ENCODE measurements around the gene TPRX2. TPM values are rescaled to one million over a fixed set of nuclear protein-coding genes. Genes with fewer than 3 reads are reported as not detected.
"Not testable (repeated sequence)": the region's sequence is repeated elsewhere in the genome, so short reads cannot be mapped to it uniquely, and the experiment has no call there.

TPRX2 gene, protein sequence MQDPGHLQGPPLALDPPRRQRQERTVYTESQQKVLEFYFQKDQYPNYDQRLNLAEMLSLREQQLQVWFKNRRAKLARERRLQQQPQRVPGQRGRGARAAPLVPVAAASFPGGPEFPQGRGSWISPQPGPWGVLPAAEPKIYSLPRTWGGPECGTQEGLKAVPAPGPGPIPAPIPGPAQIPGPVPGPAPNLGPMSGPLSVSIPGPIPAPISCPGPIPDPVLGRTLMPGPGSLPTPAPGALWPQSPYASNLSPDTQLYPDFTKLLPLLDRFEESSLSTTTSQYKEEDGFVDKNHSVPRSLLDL
- not detected in 2 replicates for total RNA-seq (2014; rRNA removed; shearing (Covaris generic))
- polyA plus RNA-seq (2015; cell fraction: cytosol; rRNA removed) = not detected in 2 replicates
- not detected in 2 replicates for polyA plus RNA-seq (2015; cell fraction: nucleus; rRNA removed)

GRCh38 chr19:47858646-47859285 is at the start of gene TPRX2:
Gene TPRX2 (plus strand): TSS chr19:47859235. CDS start chr19:47859247, 12 bp downstream.
- in situ Hi-C loops (cut with HindIII; ENCODE audit: low pct_unique_long_range_greater_than_20kb, low sequenced_read_pairs); DNase-seq (ENCODE audit: low read depth, low spot score): not testable (repeated sequence)

- in situ Hi-C loops (cut with HindIII; ENCODE audit: low pct_unique_long_range_greater_than_20kb, low sequenced_read_pairs) = no loop called here
- peak; percentile 85 for DNase-seq (ENCODE audit: low read depth, low spot score)
These were observed 45.6 kb upstream of the TPRX2 start for GRCh38 chr19:47813304-47813994.

DNA sequence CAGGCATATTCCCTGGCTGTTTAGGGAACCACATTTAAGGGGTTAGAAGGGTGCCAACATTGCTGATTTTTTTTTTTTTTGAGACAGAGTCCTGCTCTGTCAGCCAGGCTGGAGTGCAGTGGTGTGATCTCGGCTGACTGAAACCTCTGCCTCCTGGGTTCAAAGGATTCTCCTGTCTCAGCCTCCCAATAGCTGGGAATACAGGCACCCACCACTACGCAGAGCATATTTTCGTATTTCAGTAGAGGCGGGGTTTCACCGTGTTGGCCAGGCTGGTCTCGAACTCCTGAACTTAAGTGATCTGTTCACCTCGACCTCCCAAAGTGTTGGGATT is 45.1 kb upstream of the TPRX2 start:
- DNase-seq (ENCODE audit: low read depth, low spot score) = no peak
- in situ Hi-C loops (cut with HindIII; ENCODE audit: low pct_unique_long_range_greater_than_20kb, low sequenced_read_pairs) = no loop called here

DNA sequence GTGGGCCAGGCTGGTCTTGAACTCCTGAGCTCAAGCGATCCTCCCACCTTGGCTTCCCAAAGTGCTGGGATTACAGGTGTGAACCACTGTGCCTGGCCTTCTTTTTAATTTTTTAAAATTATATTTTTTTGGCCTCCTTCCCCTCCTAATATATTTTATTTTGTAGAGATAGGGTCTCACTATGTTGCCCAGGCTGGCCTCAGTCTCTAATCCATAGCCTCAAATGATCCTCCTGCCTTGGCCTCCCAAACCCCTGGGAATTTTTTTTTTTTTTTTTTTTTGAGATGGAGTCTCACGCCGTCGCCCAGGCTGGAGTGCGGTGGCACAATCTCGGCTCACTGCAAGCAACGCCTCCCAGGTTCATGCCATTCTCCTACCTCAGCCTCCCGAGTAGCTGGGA is 42.8 kb upstream of the TPRX2 start:
- DNase-seq (ENCODE audit: low read depth, low spot score); in situ Hi-C loops (cut with HindIII; ENCODE audit: low pct_unique_long_range_greater_than_20kb, low sequenced_read_pairs): not testable (repeated sequence)

DNA sequence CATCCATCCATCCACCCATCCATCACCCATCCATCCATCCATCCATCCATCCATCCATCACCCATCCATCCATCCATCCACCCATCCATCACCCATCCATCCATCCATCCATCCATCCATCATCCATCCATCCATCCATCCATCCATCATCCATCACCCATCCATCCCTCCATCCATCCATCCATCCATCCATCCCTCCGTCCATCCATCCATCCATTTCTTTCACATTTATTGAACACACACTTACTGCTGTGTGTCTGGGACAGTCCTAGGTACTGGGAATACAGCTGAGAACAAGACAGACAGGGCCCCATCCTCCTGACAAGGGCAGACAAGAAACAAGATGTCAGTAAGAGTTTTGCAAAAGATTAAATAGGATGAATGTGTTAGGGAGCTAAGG is 40.8 kb upstream of the TPRX2 start:
- in situ Hi-C loops (cut with HindIII; ENCODE audit: low pct_unique_long_range_greater_than_20kb, low sequenced_read_pairs); DNase-seq (ENCODE audit: low read depth, low spot score): not testable (repeated sequence)

GRCh38 chr19:47819858-47820257 is 39.2 kb upstream of the TPRX2 start:
- DNase-seq (ENCODE audit: low read depth, low spot score) = peak; percentile 6
- in situ Hi-C loops (cut with HindIII; ENCODE audit: low pct_unique_long_range_greater_than_20kb, low sequenced_read_pairs) = no loop called here

DNA sequence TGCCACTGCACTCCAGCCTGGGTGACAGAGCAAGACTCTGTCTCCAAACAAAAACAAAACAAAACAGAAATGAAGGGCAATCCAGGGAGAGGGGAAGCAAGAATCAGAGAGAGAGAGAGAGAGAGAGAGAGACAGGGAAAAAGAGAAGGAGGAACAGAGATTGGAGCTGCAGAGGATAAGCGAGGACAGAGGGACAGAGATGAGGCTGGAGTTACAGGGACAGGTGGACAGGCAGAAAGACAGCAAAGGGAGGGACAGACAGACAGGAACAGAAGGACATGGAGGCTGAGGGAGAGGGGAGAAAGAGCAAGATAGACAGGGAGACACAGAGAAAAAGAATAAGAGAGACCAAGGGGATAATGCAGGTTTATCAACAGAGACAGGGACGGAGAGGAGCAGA is 38.6 kb upstream of the TPRX2 start:
- in situ Hi-C loops (cut with HindIII; ENCODE audit: low pct_unique_long_range_greater_than_20kb, low sequenced_read_pairs) = no loop called here

DNA sequence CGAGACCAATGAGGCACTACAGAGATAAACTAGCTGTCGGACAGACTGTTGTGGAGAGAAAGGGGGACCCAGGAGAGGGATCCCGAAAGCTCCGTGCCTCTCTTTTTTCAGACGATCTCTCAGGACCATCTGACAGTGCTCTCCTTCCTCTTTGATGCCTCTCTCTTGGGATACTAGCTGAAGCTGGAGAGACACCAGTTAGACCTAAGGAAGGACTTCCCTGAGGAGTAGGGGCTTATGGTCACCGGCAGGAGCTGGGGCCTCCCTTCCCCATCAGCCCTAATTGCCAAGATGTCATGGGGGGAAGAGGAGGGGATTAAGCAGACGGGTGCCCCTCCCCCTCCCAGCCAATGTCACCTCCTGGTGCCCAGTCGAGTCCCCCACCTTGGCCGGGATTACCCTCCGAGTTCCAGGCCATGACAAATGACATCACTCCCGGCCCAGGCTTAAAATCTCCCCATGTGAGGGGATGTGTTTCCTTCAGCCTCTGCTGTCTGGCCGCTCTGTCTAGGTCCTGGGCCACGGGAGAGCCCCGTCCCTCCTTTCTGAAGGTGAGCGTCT is 37.5 kb upstream of the TPRX2 start, which contains the start of gene CRX:
TSS of gene CRX (plus strand) at position 478 of the 561 bp plus-strand sequence. CDS start 12,507 bp downstream, outside the sequence.
- in situ Hi-C loops (cut with HindIII; ENCODE audit: low pct_unique_long_range_greater_than_20kb, low sequenced_read_pairs) = no loop called here
- DNase-seq (ENCODE audit: low read depth, low spot score) = no peak

More for the DNA sequence above, 38.6 kb upstream of the TPRX2 start:
- no peak for DNase-seq (ENCODE audit: low read depth, low spot score)

- in situ Hi-C loops (cut with HindIII; ENCODE audit: low pct_unique_long_range_greater_than_20kb, low sequenced_read_pairs) = no loop called here
- no peak for DNase-seq (ENCODE audit: low read depth, low spot score)
These were observed 34.6 kb upstream of the TPRX2 start for GRCh38 chr19:47824396-47824795.

DNA sequence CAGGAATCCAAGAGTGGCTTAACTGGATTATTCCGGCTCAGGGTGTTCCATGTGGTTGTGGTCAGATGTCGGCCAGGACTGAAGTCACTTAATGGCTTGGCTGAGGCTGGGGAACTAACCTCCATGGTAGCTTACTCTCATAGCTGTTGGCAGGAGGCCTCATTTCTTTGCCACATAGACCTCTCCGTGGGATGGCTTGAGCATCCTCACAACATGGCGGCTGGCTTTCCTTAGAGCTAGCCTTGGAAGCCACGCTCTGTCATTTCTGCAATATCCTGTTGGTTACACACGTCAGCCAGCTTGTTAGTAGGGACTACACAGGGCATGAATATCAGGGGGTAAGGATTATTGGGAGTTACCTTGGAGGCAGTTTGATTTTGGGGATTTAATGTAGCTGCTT is 32.2 kb upstream of the TPRX2 start:
- DNase-seq (ENCODE audit: low read depth, low spot score) = no peak
- in situ Hi-C loops (cut with HindIII; ENCODE audit: low pct_unique_long_range_greater_than_20kb, low sequenced_read_pairs) = no loop called here

GRCh38 chr19:47832723-47833122 is 26.3 kb upstream of the TPRX2 start:
- DNase-seq (ENCODE audit: low read depth, low spot score) = no peak
- in situ Hi-C loops (cut with HindIII; ENCODE audit: low pct_unique_long_range_greater_than_20kb, low sequenced_read_pairs) = no loop called here

DNA sequence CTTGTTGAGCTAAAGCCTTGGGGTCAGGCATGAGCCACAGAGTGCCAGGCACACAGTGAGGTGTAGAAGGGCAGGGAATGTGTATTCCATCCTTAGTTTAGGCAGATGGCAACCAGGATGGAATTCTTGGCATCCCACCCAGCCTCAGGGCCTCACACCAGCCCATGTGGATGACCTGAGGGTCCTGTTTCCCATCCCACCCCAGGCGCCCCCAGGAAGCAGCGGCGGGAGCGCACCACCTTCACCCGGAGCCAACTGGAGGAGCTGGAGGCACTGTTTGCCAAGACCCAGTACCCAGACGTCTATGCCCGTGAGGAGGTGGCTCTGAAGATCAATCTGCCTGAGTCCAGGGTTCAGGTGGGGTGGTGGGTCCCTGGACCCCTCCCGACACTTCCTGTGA is 23.0 kb upstream of the TPRX2 start:
- in situ Hi-C loops (cut with HindIII; ENCODE audit: low pct_unique_long_range_greater_than_20kb, low sequenced_read_pairs) = no loop called here

DNA sequence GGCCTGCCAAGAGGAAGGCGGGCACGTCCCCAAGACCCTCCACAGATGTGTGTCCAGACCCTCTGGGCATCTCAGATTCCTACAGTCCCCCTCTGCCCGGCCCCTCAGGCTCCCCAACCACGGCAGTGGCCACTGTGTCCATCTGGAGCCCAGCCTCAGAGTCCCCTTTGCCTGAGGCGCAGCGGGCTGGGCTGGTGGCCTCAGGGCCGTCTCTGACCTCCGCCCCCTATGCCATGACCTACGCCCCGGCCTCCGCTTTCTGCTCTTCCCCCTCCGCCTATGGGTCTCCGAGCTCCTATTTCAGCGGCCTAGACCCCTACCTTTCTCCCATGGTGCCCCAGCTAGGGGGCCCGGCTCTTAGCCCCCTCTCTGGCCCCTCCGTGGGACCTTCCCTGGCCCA is 19.6 kb upstream of the TPRX2 start:
- in situ Hi-C loops (cut with HindIII; ENCODE audit: low pct_unique_long_range_greater_than_20kb, low sequenced_read_pairs) = no loop called here
- no peak for DNase-seq (ENCODE audit: low read depth, low spot score)

More for the DNA sequence above, 23.0 kb upstream of the TPRX2 start:
- no peak for DNase-seq (ENCODE audit: low read depth, low spot score)

DNA sequence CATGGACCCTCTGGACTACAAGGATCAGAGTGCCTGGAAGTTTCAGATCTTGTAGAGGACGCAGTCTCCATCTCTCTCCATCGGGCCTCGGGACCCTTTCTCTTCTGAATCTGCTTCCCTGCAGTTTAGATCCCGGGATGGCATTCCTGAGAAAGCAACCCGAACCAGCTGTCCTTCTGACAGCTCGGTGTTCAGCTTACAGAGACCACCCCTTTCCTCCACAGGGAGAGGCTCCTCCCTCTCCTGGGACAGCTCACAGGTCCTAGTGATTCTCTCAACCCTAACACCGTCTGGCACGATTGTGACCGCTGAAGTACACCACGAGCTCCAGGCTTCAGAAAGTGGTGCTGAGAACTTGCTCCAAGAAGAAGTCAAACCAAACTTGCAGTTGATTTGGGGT is 19.1 kb upstream of the TPRX2 start:
- no peak for DNase-seq (ENCODE audit: low read depth, low spot score)
- in situ Hi-C loops (cut with HindIII; ENCODE audit: low pct_unique_long_range_greater_than_20kb, low sequenced_read_pairs) = no loop called here

- in situ Hi-C loops (cut with HindIII; ENCODE audit: low pct_unique_long_range_greater_than_20kb, low sequenced_read_pairs) = no loop called here
- DNase-seq (ENCODE audit: low read depth, low spot score) = no peak
These were observed 16.1 kb upstream of the TPRX2 start for GRCh38 chr19:47842941-47843340.

DNA sequence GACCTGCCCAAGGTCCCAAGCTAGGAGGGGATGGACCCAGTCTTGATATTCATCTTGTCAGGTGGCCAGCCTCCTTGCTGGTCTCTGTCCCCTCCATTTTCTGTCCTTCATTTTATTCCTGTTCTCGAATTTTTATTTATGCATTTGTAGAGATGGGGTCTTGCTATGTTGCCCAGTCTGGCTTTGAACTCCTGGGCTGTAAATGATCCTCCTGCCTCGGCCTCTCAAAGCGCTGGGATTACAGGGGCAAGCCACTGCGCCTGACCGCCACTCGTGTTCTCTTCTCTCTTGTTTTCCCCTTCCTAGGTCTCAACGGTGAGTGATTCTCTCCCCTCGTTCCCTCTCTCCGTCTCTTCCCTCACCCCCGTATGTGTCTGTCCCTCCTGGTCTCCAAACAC is 10.6 kb upstream of the TPRX2 start:
- DNase-seq (ENCODE audit: low read depth, low spot score) = no peak
- in situ Hi-C loops (cut with HindIII; ENCODE audit: low pct_unique_long_range_greater_than_20kb, low sequenced_read_pairs) = no loop called here

DNA sequence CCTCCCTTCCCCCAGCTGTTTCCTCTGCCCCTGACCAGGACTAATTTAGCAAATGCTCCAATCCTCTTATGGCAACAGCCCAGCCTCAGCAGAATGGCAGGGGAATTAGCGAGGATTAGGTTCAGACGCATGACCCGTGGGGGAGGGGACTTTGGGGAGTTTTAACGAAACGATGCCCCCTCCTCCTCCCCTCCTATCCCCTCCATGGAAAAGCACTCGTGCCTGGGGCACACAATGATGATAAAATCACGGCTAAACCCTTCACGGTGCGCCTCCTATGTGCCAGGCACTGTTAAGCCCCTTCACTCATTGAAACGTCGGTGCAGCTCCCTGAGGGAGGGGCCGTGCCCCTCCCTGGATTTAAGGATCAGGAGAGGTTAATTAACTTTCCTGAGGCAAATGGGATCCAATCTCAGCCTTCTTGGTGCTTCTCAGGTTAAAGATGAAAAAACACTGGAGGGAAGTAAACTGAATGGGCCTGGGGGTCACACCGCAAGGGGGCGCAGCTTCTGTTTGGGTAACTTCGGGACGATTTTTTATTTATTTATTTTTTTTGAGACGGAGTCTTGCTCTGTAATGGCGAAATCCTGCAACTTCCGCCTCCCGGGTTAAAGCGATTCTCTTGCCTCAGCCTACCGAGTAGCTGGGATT is 10.1 kb upstream of the TPRX2 start:
- peak; percentile 69 for DNase-seq (ENCODE audit: low read depth, low spot score)
- in situ Hi-C loops (cut with HindIII; ENCODE audit: low pct_unique_long_range_greater_than_20kb, low sequenced_read_pairs) = no loop called here

DNA sequence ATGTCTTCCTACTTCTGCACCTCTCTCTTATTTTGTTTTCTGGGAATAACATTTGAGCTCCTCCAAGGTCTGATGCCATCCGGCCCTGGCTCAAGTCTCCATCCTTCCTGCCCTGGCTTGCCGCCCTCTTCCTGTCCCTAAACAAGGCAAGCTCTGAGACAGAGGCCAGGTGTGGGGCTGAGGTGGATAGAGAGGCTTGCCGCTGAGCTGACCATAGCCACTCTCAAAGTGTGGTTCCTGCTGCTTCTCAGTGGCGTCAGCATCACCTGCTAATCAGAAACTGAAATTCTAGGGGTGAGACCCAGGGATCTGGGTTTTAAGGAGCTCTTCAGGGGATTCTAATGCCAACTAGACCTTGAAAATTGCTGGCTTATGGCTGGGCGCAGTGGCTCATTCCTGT is 6.0 kb upstream of the TPRX2 start:
- no peak for DNase-seq (ENCODE audit: low read depth, low spot score)
- in situ Hi-C loops (cut with HindIII; ENCODE audit: low pct_unique_long_range_greater_than_20kb, low sequenced_read_pairs) = no loop called here
